H1 (cell line): ENCODE data around the gene MYO18A.

Source experiments
- BACH1 ChIP-seq: IDR thresholded peaks from 2 replicates; pipeline ENCODE4 v1.6.1; 2012; ENCODE audit warnings: low read length, improper control_type of control experiment
- CEBPB ChIP-seq: IDR thresholded peaks from 2 replicates; pipeline ENCODE4 v1.6.1; 2012; ENCODE audit warnings: low read depth, low read length
- CTCF ChIP-seq, 3 experiments: IDR thresholded peaks; 1 replicate in 2 of 3; 2 replicates in 1 of 3; pipeline versions ENCODE4 v1.5.1 to v1.6.1; 2011; ENCODE audit warnings: low read length in 3 of 3, mild to moderate bottlenecking in 3 of 3, inconsistent platforms in 2 of 3, low read depth in 1 of 3, moderate library complexity in 1 of 3; ENCODE audit not compliant: insufficient read depth in 1 of 3; ENCODE audit errors: control extremely low read depth in 1 of 3
- EZH2 ChIP-seq: fragments of 200-600 bp; sonication (generic); IDR thresholded peaks from 2 replicates; pipeline ENCODE4 v1.7.1; 2012; ENCODE audit warnings: low read depth, mild to moderate bottlenecking, moderate library complexity, low read length, inconsistent platforms; ENCODE audit not compliant: severe bottlenecking
- FOSL1 ChIP-seq: IDR thresholded peaks from 2 replicates; pipeline ENCODE4 v1.6.1; 2011; ENCODE audit warnings: mild to moderate bottlenecking, low read depth, low read length, moderate library complexity; ENCODE audit not compliant: insufficient read depth
- POLR2A ChIP-seq, 2 experiments: IDR thresholded peaks; 1 replicate in 1 of 2; 2 replicates in 1 of 2; pipeline ENCODE4 v1.6.1; 2011; ENCODE audit warnings: low read depth in 2 of 2, low read length in 2 of 2, mild to moderate bottlenecking in 2 of 2; ENCODE audit errors: control extremely low read depth in 1 of 2
- SP1 ChIP-seq: IDR thresholded peaks from 2 replicates; pipeline ENCODE4 v1.6.1; 2011; ENCODE audit warnings: low read depth, low read length
- TAF1 ChIP-seq: IDR thresholded peaks from 2 replicates; pipeline ENCODE4 v1.6.1; 2011; ENCODE audit warnings: mild to moderate bottlenecking, low read depth, low read length
- TBP ChIP-seq: IDR thresholded peaks from 2 replicates; pipeline ENCODE4 v1.6.1; 2011; ENCODE audit warnings: low read depth, low read length, improper control_type of control experiment
- ZNF274 ChIP-seq: IDR thresholded peaks from 2 replicates; pipeline ENCODE4 v1.7.0; 2012; ENCODE audit warnings: low read length, borderline replicate concordance; ENCODE audit errors: extremely low read depth

DNA sequence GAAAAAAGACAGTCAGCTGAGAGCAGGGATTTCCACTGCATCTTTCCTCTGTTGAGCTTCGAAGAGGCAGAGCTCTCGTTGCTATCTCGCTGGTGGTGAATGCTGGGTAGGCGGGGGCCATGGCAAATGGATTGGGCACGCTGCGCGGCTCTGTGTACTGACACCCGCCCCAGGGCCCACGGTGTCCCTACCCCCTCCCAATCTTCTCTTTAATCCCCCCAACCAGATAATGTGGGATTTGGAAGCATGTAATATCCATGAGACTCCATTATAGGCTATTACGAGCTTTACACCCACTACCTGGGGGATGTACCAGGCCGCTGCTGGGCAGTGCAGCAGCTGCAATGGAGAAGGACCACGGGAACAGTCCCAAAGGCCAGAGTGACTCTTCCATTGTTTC lies 129.0 kb downstream of the MYO18A start:
- TF ChIP-seq TAF1 (no peak), FOSL1 (no peak), ZNF274 (no peak), CTCF (IDR thresholded peaks at IDR 0.05; ENCODE audit: control extremely low read depth in 1 of 3, insufficient read depth in 1 of 3, low read depth in 1 of 3, low read length in 3 of 3) (no peak), SP1 (no peak), POLR2A (IDR thresholded peaks at IDR 0.05; ENCODE audit: control extremely low read depth in 1 of 2, low read depth in 2 of 2, low read length in 2 of 2) (no peak), CEBPB (no peak), EZH2 (no peak), TBP (no peak), BACH1 (no peak)
